CD4-positive, alpha-beta T cell treated with Interleukin-15 for 1 hour (primary cell): ENCODE measurements around the gene CAPNS1.
"Not testable (repeated sequence)": the region's sequence is repeated elsewhere in the genome, so short reads cannot be mapped to it uniquely, and the experiment has no call there.

Experiments used
- DNase-seq: peaks from one replicate; pipeline ENCODE4 v3.0.0-alpha.2; 2020

The CAPNS1 gene

GRCh38 chr19:36151144-36152018 lies 11.5 kb downstream of the CAPNS1 start:
- DNase-seq, result no peak

GRCh38 chr19:36152019-36152351 lies 12.1 kb downstream of the CAPNS1 start:
- DNase-seq, result no peak

GRCh38 chr19:36152352-36153091 lies 12.7 kb downstream of the CAPNS1 start, which contains the start of gene COX7A1:
Gene COX7A1 (minus strand): TSS chr19:36152447. CDS start chr19:36152407, 40 bp downstream.
- DNase-seq, result no peak

- no peak for DNase-seq
These were observed 13.3 kb downstream of the CAPNS1 start for GRCh38 chr19:36153126-36153525.

GRCh38 chr19:36160821-36161596 lies 21.1 kb downstream of the CAPNS1 start:
- no peak for DNase-seq

GRCh38 chr19:36163813-36164212 lies 23.9 kb downstream of the CAPNS1 start:
- no peak for DNase-seq

- no peak for DNase-seq
These were observed 29.4 kb downstream of the CAPNS1 start for GRCh38 chr19:36169084-36169760.

GRCh38 chr19:36172852-36173251 lies 33.0 kb downstream of the CAPNS1 start:
- DNase-seq, result no peak

GRCh38 chr19:36173846-36174245 lies 34.0 kb downstream of the CAPNS1 start:
- not testable (repeated sequence) for DNase-seq

GRCh38 chr19:36179077-36179476 lies 39.2 kb downstream of the CAPNS1 start:
- DNase-seq, result not testable (repeated sequence)

GRCh38 chr19:36182612-36183244 lies 42.9 kb downstream of the CAPNS1 start:
- DNase-seq, result no peak

- DNase-seq, result no peak
These were observed 43.4 kb downstream of the CAPNS1 start for GRCh38 chr19:36183245-36183628.

- DNase-seq, result not testable (repeated sequence)
These were observed 46.9 kb downstream of the CAPNS1 start for GRCh38 chr19:36186722-36187121.

- DNase-seq, result no peak
These were observed 56.4 kb downstream of the CAPNS1 start for GRCh38 chr19:36196249-36196648.

GRCh38 chr19:36198119-36198518 lies 58.3 kb downstream of the CAPNS1 start:
- DNase-seq, result no peak
